HEK293 (cell line): ENCODE data around the gene ITPR2.

Source experiments
- CTCF ChIA-PET: fragments of 350-600 bp; formaldehyde crosslinking; extraction: SDS; loops from one replicate; lab custom pipeline; 2021; ENCODE audit warnings: antibody characterized with exemption; lab: Yijun Ruan, JAX
- POLR2A ChIA-PET: fragments of 300-600 bp; formaldehyde crosslinking; extraction: SDS; loops from one replicate; lab custom pipeline; 2020; ENCODE audit warnings: antibody characterized with exemption, inconsistent platforms; lab: Yijun Ruan, JAX
- H3K27ac ChIP-seq: fragments of 200-500 bp; sonication (Bioruptor generic); 2 replicates; pipeline ENCODE4 v1.5.1; 2014; ENCODE audit warnings: low read depth, low read length, control low read depth, inconsistent platforms; ENCODE audit errors: extremely low read depth
- H3K36me3 ChIP-seq, 2 experiments: fragments of 200-500 bp in 1 of 2; sonication (Bioruptor generic) in 1 of 2; 1 replicate in 1 of 2; 2 replicates in 1 of 2; pipeline ENCODE4 v1.5.1; 2014 to 2017; ENCODE audit warnings: inconsistent platforms in 2 of 2, low read length in 2 of 2; ENCODE audit not compliant: control insufficient read depth in 2 of 2, insufficient read depth in 1 of 2
- H3K4me1 ChIP-seq: fragments of 200-500 bp; sonication (Bioruptor generic); 2 replicates; pipeline ENCODE4 v1.5.1; 2014; ENCODE audit warnings: mild to moderate bottlenecking, low read length, inconsistent platforms; ENCODE audit not compliant: control insufficient read depth, insufficient read depth
- H3K4me3 ChIP-seq: 2 replicates; pipeline ENCODE4 v1.5.1; 2011; ENCODE audit warnings: low read depth, mild to moderate bottlenecking, control low read depth, low read length, moderate library complexity
- H3K9me3 ChIP-seq: fragments of 200-500 bp; sonication (Bioruptor generic); 2 replicates; pipeline ENCODE4 v1.5.1; 2014; ENCODE audit warnings: low read depth, low read length, inconsistent platforms; ENCODE audit not compliant: control insufficient read depth, insufficient read depth
- INSM2 ChIP-seq: fragments of 450-650 bp; formaldehyde crosslinking; IDR thresholded peaks from 2 replicates; pipeline ENCODE4 v1.5.1; 2016; ENCODE audit warnings: missing biosample characterization, missing genetic modification characterization
- KLF1 ChIP-seq: fragments of 450-650 bp; formaldehyde crosslinking; IDR thresholded peaks from 2 replicates; pipeline ENCODE4 v1.5.1; 2016; ENCODE audit warnings: missing biosample characterization, missing genetic modification characterization
- KLF7 ChIP-seq: fragments of 450-650 bp; formaldehyde crosslinking; IDR thresholded peaks from 2 replicates; pipeline ENCODE4 v1.5.1; 2016; ENCODE audit warnings: missing biosample characterization, missing genetic modification characterization, borderline replicate concordance
- KLF9 ChIP-seq: fragments of 450-650 bp; formaldehyde crosslinking; IDR thresholded peaks from 2 replicates; pipeline ENCODE4 v1.5.1; 2016; ENCODE audit warnings: missing biosample characterization, missing genetic modification characterization, low read depth
- MYNN ChIP-seq: fragments of 450-650 bp; formaldehyde crosslinking; IDR thresholded peaks from 2 replicates; pipeline ENCODE4 v1.5.1; 2016; ENCODE audit warnings: missing biosample characterization, missing genetic modification characterization, borderline replicate concordance
- OSR2 ChIP-seq: fragments of 450-650 bp; formaldehyde crosslinking; IDR thresholded peaks from 2 replicates; pipeline ENCODE4 v1.5.1; 2016; ENCODE audit warnings: missing biosample characterization, missing genetic modification characterization
- PATZ1 ChIP-seq: fragments of 450-650 bp; formaldehyde crosslinking; IDR thresholded peaks from 2 replicates; pipeline ENCODE4 v1.5.1; 2016; ENCODE audit warnings: missing biosample characterization, missing genetic modification characterization
- ZBTB17 ChIP-seq: fragments of 450-650 bp; formaldehyde crosslinking; IDR thresholded peaks from 2 replicates; pipeline ENCODE4 v1.5.1; 2016; ENCODE audit warnings: missing biosample characterization, missing genetic modification characterization
- ZBTB20 ChIP-seq: fragments of 450-650 bp; formaldehyde crosslinking; IDR thresholded peaks from 2 replicates; pipeline ENCODE4 v1.5.1; 2016; ENCODE audit warnings: missing biosample characterization, missing genetic modification characterization
- ZBTB7A ChIP-seq: fragments of 450-650 bp; formaldehyde crosslinking; IDR thresholded peaks from 2 replicates; pipeline ENCODE4 v1.5.1; 2016; ENCODE audit warnings: low read depth, missing biosample characterization, missing genetic modification characterization
- ZEB2 ChIP-seq: fragments of 450-650 bp; formaldehyde crosslinking; IDR thresholded peaks from 2 replicates; pipeline ENCODE4 v1.5.1; 2016; ENCODE audit warnings: missing biosample characterization, missing genetic modification characterization
- ZFP37 ChIP-seq: fragments of 450-650 bp; formaldehyde crosslinking; IDR thresholded peaks from 2 replicates; pipeline ENCODE4 v1.5.1; 2016; ENCODE audit warnings: missing biosample characterization, missing genetic modification characterization
- ZFP41 ChIP-seq: fragments of 450-650 bp; formaldehyde crosslinking; IDR thresholded peaks from 2 replicates; pipeline ENCODE4 v1.5.1; 2016; ENCODE audit warnings: missing biosample characterization, missing genetic modification characterization, borderline replicate concordance
- ZFP69B ChIP-seq: fragments of 450-650 bp; formaldehyde crosslinking; IDR thresholded peaks from 2 replicates; pipeline ENCODE4 v1.5.1; 2016; ENCODE audit warnings: missing biosample characterization, missing genetic modification characterization
- ZNF121 ChIP-seq: fragments of 450-650 bp; formaldehyde crosslinking; IDR thresholded peaks from 2 replicates; pipeline ENCODE4 v1.5.1; 2016; ENCODE audit warnings: missing biosample characterization, missing genetic modification characterization
- ZNF138 ChIP-seq: fragments of 450-650 bp; formaldehyde crosslinking; IDR thresholded peaks from 2 replicates; pipeline ENCODE4 v1.5.1; 2016; ENCODE audit warnings: missing biosample characterization, missing genetic modification characterization, borderline replicate concordance
- ZNF174 ChIP-seq: fragments of 450-650 bp; formaldehyde crosslinking; IDR thresholded peaks from 2 replicates; pipeline ENCODE4 v1.5.0; 2017; ENCODE audit warnings: missing biosample characterization, mild to moderate bottlenecking, missing genetic modification characterization
- ZNF24 ChIP-seq: fragments of 450-650 bp; formaldehyde crosslinking; IDR thresholded peaks from 2 replicates; pipeline ENCODE4 v1.5.1; 2016; ENCODE audit warnings: missing biosample characterization, missing genetic modification characterization
- ZNF292 ChIP-seq: fragments of 450-650 bp; formaldehyde crosslinking; IDR thresholded peaks from 2 replicates; pipeline ENCODE4 v1.5.1; 2016; ENCODE audit warnings: low read depth, missing biosample characterization, missing genetic modification characterization, borderline replicate concordance
- ZNF341 ChIP-seq: fragments of 450-650 bp; formaldehyde crosslinking; IDR thresholded peaks from 2 replicates; pipeline ENCODE4; 2016; ENCODE audit warnings: low read depth, missing biosample characterization, missing genetic modification characterization
- ZNF449 ChIP-seq: fragments of 450-650 bp; formaldehyde crosslinking; IDR thresholded peaks from 2 replicates; pipeline ENCODE4 v1.5.1; 2017; ENCODE audit warnings: missing biosample characterization, mild to moderate bottlenecking, missing genetic modification characterization, moderate library complexity
- ZNF48 ChIP-seq: fragments of 450-650 bp; formaldehyde crosslinking; IDR thresholded peaks from 2 replicates; pipeline ENCODE4 v1.5.1; 2016; ENCODE audit warnings: missing biosample characterization, missing genetic modification characterization
- ZNF501 ChIP-seq: fragments of 450-650 bp; formaldehyde crosslinking; IDR thresholded peaks from 2 replicates; pipeline ENCODE4 v1.5.1; 2016; ENCODE audit warnings: missing biosample characterization, missing genetic modification characterization
- ZNF514 ChIP-seq: fragments of 450-650 bp; formaldehyde crosslinking; IDR thresholded peaks from 2 replicates; pipeline ENCODE4 v1.5.1; 2016; ENCODE audit warnings: missing biosample characterization, missing genetic modification characterization
- ZNF555 ChIP-seq: fragments of 450-650 bp; formaldehyde crosslinking; conservative IDR thresholded peaks from 2 replicates; pipeline ENCODE4 v1.5.1; 2017; ENCODE audit warnings: missing biosample characterization, mild to moderate bottlenecking, missing genetic modification characterization, inconsistent platforms
- ZNF596 ChIP-seq: fragments of 450-650 bp; IDR thresholded peaks from 2 replicates; pipeline ENCODE4 v1.5.0; 2018; ENCODE audit warnings: missing biosample characterization, mild to moderate bottlenecking, missing genetic modification characterization, moderate library complexity
- ZNF629 ChIP-seq: fragments of 450-650 bp; formaldehyde crosslinking; IDR thresholded peaks from 2 replicates; pipeline ENCODE4 v1.5.1; 2017; ENCODE audit warnings: missing biosample characterization, missing genetic modification characterization
- ZNF645 ChIP-seq: fragments of 450-650 bp; formaldehyde crosslinking; IDR thresholded peaks from 2 replicates; pipeline ENCODE4; 2016; ENCODE audit warnings: missing biosample characterization, missing genetic modification characterization
- ZNF660 ChIP-seq: fragments of 450-650 bp; IDR thresholded peaks from 2 replicates; pipeline ENCODE4 v1.5.1; 2018; ENCODE audit warnings: missing biosample characterization, mild to moderate bottlenecking, missing genetic modification characterization
- ZNF701 ChIP-seq: fragments of 450-650 bp; formaldehyde crosslinking; IDR thresholded peaks from 2 replicates; pipeline ENCODE4 v1.5.1; 2016; ENCODE audit warnings: missing biosample characterization, missing genetic modification characterization
- ZNF704 ChIP-seq: fragments of 450-650 bp; formaldehyde crosslinking; IDR thresholded peaks from 2 replicates; pipeline ENCODE4 v1.5.1; 2016; ENCODE audit warnings: missing biosample characterization, missing genetic modification characterization
- ZNF785 ChIP-seq: fragments of 450-650 bp; formaldehyde crosslinking; IDR thresholded peaks from 2 replicates; pipeline ENCODE4 v1.5.1; 2016; ENCODE audit warnings: missing biosample characterization, missing genetic modification characterization

ITPR2 gene

GRCh38 chr12:26833743-26834490 is 923 bp upstream of the ITPR2 start:
- H3K9me3 ChIP-seq: no peaks in the 10 kb centered on the region
- peak overlapping the region; percentile 48; the same call in 1 of the 2 replicates for H3K4me3 ChIP-seq
- POLR2A ChIA-PET: interaction anchor here (0.6 to 2.6 kb wide), 8 partner anchors 8 to 1446 kb away, joined by 3 to 16 read pairs (median 4); partner anchors contain the start of gene FGFR1OP2
- H3K4me1 ChIP-seq: peaks cover 3% of the 10 kb centered on the region
- peak overlapping the region; percentile 35; the same call in 1 of the 2 replicates for H3K27ac ChIP-seq
- CTCF ChIA-PET: interaction anchor here (0.6 to 2.6 kb wide), 10 partner anchors 9 to 472 kb away, joined by 3 to 14 read pairs (median 6); no protein-coding TSS in a partner anchor
- H3K36me3 ChIP-seq: no peaks in the 10 kb centered on the region
- no peak for TF ChIP-seq ZBTB7A (tag by site-specific recombination)
- TF ChIP-seq ZFP37 (tag by site-specific recombination): 0 out of 2 replicates have a peak, but pooled peaks have one; percentile 52
- TF ChIP-seq OSR2 (tag by site-specific recombination): no peak
- no peak for TF ChIP-seq ZNF24 (tag by site-specific recombination)
- TF ChIP-seq ZNF785: no peak
- TF ChIP-seq ZNF704 (tag by site-specific recombination): no peak
- no peak for TF ChIP-seq ZBTB17
- TF ChIP-seq ZNF121: no peak
- TF ChIP-seq ZNF48 (tag by site-specific recombination): no peak
- no peak for TF ChIP-seq KLF9 (tag by site-specific recombination)
- TF ChIP-seq ZNF701: no peak
- no peak for TF ChIP-seq INSM2 (tag by site-specific recombination)
- TF ChIP-seq ZNF555 (tag by site-specific recombination): no peak
- no peak for TF ChIP-seq ZNF138 (tag by site-specific recombination)
- no peak for TF ChIP-seq MYNN (tag by site-specific recombination)
- TF ChIP-seq PATZ1 (tag by site-specific recombination): no peak
- TF ChIP-seq ZNF341: no peak
- no peak for TF ChIP-seq ZNF449 (tag by site-specific recombination)
- TF ChIP-seq ZNF174: no peak
- no peak for TF ChIP-seq ZNF596 (tag by site-specific recombination)
- no peak for TF ChIP-seq ZNF514 (tag by site-specific recombination)
- no peak for TF ChIP-seq KLF1 (tag by site-specific recombination)
- no peak for TF ChIP-seq ZNF629 (tag by site-specific recombination)
- TF ChIP-seq ZFP69B (tag by site-specific recombination): no peak
- TF ChIP-seq ZBTB20 (tag by site-specific recombination): no peak
- TF ChIP-seq ZNF292 (tag by site-specific recombination): no peak
- 0 out of 2 replicates have a peak, but pooled peaks have one; percentile 7 for TF ChIP-seq ZEB2 (tag by site-specific recombination)
- no peak for TF ChIP-seq KLF7 (tag by site-specific recombination)
- peak; percentile 57 for TF ChIP-seq ZNF501 (tag by site-specific recombination)
- no peak for TF ChIP-seq ZNF645 (tag by site-specific recombination)
- no peak for TF ChIP-seq ZNF660 (tag by site-specific recombination)
- no peak for TF ChIP-seq ZFP41 (tag by site-specific recombination)
